Mammary microvascular endothelial cell (primary cell): ENCODE results near the gene HLA-DOA. TPM values are rescaled to one million over a fixed set of nuclear protein-coding genes. Genes with fewer than 3 reads are reported as not detected.

Experiments
- total RNA-seq: library from RNA; depleted of rRNA; stranded (reverse); fragments of >200 nt; gene quantifications from 2 replicates; pipeline ENCODE4 v1.2.3, GENCODE V29; 2015

HLA-DOA gene
- total RNA-seq: not detected in 2 replicates

DNA sequence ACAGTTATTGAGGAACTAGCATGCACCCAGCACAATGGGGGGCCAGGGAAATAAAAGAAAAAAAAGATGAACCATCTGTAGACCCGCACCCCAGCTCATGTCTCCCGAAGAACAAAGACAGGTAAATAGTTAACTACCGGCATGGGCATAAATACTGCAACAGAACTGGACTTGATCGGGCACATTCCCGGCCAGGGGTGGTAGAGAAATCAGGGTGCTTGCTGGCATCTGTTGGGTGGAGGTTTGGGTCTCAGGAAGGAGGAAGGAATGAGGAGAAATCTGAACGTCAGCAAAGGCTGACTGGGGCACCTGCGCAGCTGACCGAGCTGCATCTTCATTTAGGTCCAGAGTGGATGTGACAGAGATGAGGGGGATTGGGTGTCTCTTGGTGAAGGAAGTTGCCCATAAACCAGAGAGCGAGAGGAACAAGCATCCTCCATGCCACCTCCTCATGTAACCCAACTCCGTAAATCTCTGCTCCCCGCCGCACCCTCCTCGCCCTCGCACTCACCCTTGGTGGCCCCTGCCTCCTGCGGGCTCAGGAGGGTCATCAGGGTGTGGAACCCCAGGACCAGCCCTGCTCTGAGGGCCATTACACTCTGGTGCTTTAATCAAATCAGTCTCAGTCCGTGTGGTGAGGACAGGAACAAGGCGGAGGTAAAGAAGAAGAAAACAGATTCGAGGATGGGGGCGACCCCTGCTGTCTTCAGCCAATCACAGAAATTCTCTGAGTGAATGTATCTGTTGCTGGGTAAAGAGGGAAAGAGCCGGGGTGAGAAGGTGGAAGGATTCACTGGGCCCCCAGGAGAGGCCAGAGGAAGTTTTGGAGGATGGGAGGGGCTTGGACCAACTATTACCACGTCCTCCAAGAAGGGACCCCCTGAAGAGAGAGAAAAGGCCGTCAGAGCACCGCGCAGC lies at the start of gene HLA-DOA:
TSS of gene HLA-DOA (minus strand) at position 648 of the 918 bp plus-strand sequence.

DNA sequence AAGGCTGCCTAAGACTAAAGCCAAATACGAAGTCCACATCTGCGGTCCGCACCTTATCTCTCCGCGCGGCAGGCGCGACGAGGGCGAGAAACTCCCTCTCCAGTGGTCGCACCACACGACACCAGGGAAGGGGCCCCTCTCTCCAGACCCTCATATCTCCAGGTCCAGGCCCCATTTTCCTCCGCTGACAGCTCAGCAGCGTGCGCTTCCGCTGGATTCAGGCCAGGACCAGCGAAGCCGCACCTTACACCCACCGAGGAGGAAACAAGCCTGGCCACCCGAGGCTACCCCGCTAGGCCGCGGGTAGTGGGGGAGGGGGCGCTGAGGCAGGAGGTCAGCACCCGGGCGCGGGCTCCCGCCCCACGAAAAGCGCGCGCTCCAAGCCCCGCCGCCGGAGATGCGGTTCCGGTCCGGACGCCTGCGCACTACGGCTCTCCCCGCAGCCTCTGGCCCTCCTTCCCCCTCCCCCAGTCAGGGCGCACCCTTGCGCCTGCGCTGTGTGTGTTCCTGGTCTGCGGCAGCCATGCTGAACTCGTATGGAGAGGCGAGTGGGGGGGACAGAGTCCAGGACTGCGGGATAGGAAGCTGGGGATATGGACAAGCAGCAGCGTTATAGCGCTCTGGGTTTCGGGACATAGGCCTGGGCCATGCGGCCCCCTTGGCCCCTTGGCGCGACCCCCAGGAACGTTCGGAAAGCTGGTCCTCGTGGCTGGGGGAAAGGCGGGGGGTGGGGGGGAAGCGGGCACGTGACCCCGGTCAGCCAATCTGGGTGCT lies 41.1 kb downstream of the HLA-DOA start, which contains the start of gene BRD2:
TSS of gene BRD2 (plus strand) at position 502 of the 774 bp plus-strand sequence. CDS start 4,305 bp downstream, outside the sequence.

Other genes with a start within 250 kb of the HLA-DOA start
- gene HLA-DQB2, start 246.1 kb downstream of the HLA-DOA start, total RNA-seq: not detected in 2 replicates
- 0.10 and 0.13 TPM in 2 replicates for gene HLA-DOB, start 192.6 kb downstream of the HLA-DOA start, total RNA-seq
- gene TAP2, start 170.9 kb downstream of the HLA-DOA start, total RNA-seq: 31.0 and 34.9 TPM in 2 replicates
- gene PSMB8, start 165.5 kb downstream of the HLA-DOA start, total RNA-seq: 158 and 164 TPM in 2 replicates
- gene TAP1, start 155.9 kb downstream of the HLA-DOA start, total RNA-seq: 111 and 118 TPM in 2 replicates
- gene PSMB9, start 155.4 kb downstream of the HLA-DOA start, total RNA-seq: 135 and 157 TPM in 2 replicates
- gene HLA-DMB, start 68.6 kb downstream of the HLA-DOA start, total RNA-seq: 1.2 and 1.3 TPM in 2 replicates
- 2.3 and 4.9 TPM in 2 replicates for gene HLA-DMA, start 56.5 kb downstream of the HLA-DOA start, total RNA-seq
- gene BRD2, start 41.0 kb downstream of the HLA-DOA start, total RNA-seq: 98.5 and 99.9 TPM in 2 replicates
- 9.8 and 28.3 TPM in 2 replicates for gene HLA-DPA1, start 64.1 kb upstream of the HLA-DOA start, total RNA-seq
- gene HLA-DPB1, start 66.4 kb upstream of the HLA-DOA start, total RNA-seq: 31.0 and 37.8 TPM in 2 replicates
- gene COL11A2, start 182.9 kb upstream of the HLA-DOA start, total RNA-seq: 0.07 and 0.15 TPM in 2 replicates
- 12.9 and 17.4 TPM in 2 replicates for gene RXRB, start 191.1 kb upstream of the HLA-DOA start, total RNA-seq
- 75.7 and 93.8 TPM in 2 replicates for gene SLC39A7, start 191.3 kb upstream of the HLA-DOA start, total RNA-seq
- 6.7 and 9.8 TPM in 2 replicates for gene HSD17B8, start 195.1 kb upstream of the HLA-DOA start, total RNA-seq
- 8.7 and 11.7 TPM in 2 replicates for gene RING1, start 198.9 kb upstream of the HLA-DOA start, total RNA-seq